ENCODE data around the gene SLC16A9. TPM values are rescaled to one million over a fixed set of nuclear protein-coding genes. Genes with fewer than 3 reads are reported as not detected.

Gene SLC16A9
- total and polyA plus RNA-seq, 4 experiments from 2014 or later = not detected

DNA sequence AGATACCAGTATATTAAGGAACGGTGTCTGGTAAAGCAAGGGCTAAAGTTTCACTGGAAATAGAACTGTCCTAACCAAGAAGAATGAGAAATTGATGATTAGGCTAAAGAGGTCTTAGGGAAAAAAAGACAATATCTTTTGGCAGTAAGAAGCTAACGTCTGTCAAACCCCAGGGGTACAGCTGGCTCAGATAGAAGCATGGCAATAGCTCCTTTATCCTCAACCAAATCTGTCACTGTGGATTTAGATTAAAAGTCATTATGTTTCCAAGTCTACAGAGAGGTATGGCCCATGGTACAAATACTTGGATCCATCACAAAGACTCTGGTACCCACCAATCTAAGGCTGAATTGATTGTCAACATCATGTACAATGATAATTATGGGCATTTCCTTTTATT lies 8.6 kb upstream of the SLC16A9 start:
- CTCF ChIA-PET (ENCODE audit: partially characterized antibody) = no interaction called here
- Histone ChIP-seq H3K9me3 (ENCODE audit: control insufficient read depth in 1 of 2, low read length in 2 of 2) (no peaks in the 10 kb centered on the region), H3K4me1 (ENCODE audit: insufficient read depth, low read length) (no peaks in the 10 kb centered on the region), H3K27ac (ENCODE audit: low read depth, low read length) (no peak overlapping the region), H3K27me3 (ENCODE audit: insufficient read depth, low read length) (no peaks in the 10 kb centered on the region), H3K4me3 (ENCODE audit: low read length in 2 of 2) (no peak overlapping the region), H3K36me3 (ENCODE audit: insufficient read depth, low read length) (no peaks in the 10 kb centered on the region)
- peaks cover 16 to 19% of the 10 kb centered on the region in 2 donors for H3K27me3 Mint-ChIP-seq
- POLR2A ChIA-PET (ENCODE audit: partially characterized antibody) = no interaction called here
- no peaks in the 10 kb centered on the region for H3K4me1 Mint-ChIP-seq
- DNase-seq = no peak
- H3K36me3 Mint-ChIP-seq = no peaks in the 10 kb centered on the region
- peaks cover 0 to 8% (median 5%) of the 10 kb centered on the region in 8 donors for H3K9me3 Mint-ChIP-seq
- no peak overlapping the region for H3K27ac Mint-ChIP-seq
- H3K4me3 Mint-ChIP-seq = no peak overlapping the region
- intact Hi-C loops (cut with micrococcal nuclease) = no loop called here

DNA sequence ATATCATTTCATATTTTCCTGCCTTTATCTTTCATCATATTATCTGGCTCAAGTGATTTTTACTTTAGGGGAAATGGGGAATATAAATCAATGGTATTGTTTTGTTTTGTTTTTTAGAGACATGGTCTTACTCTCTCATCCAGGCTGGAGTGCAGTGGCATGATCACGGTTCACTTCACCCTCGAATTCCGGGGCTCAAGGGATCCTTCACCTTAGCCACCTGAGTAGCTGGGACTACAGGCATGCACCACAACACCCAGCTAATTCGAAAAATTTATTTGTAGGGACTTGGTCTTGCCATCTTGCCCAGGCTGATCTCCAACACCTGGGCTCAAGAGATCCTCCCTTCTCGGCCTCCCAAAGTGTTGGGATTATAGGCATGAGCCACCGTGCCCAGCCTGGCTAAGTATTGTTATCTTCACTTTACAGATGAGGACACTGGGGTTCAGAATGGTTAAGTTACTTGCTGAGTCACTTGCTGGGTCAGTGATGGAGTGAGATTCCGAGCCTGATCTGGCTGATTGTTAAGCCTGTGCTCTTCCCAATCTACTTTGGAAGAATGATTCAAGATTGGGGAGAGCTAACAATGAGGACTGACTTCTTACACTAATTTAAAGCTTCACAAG lies 3.7 kb upstream of the SLC16A9 start:
- H3K36me3 Mint-ChIP-seq = no peaks in the 10 kb centered on the region
- H3K27me3 Mint-ChIP-seq = peaks cover 27 to 44% of the 10 kb centered on the region in 2 donors
- peaks cover 0 to 2% (median 0%) of the 10 kb centered on the region in 8 donors for H3K9me3 Mint-ChIP-seq
- Histone ChIP-seq H3K36me3 (ENCODE audit: insufficient read depth, low read length) (no peaks in the 10 kb centered on the region), H3K4me3 (ENCODE audit: low read length in 2 of 2) (no peak overlapping the region), H3K9me3 (ENCODE audit: control insufficient read depth in 1 of 2, low read length in 2 of 2) (no peaks in the 10 kb centered on the region), H3K4me1 (ENCODE audit: insufficient read depth, low read length) (no peaks in the 10 kb centered on the region), H3K27me3 (ENCODE audit: insufficient read depth, low read length) (peaks cover 3% of the 10 kb centered on the region), H3K27ac (ENCODE audit: low read depth, low read length) (no peak overlapping the region)
- ChIA-PET CTCF (ENCODE audit: partially characterized antibody) (no interaction called here), POLR2A (ENCODE audit: partially characterized antibody) (no interaction called here)
- no peak for DNase-seq
- no peak overlapping the region for H3K27ac Mint-ChIP-seq
- intact Hi-C loops (cut with micrococcal nuclease) = no loop called here
- peaks cover 0 to 4% (median 0%) of the 10 kb centered on the region in 4 donors for H3K4me1 Mint-ChIP-seq
- H3K4me3 Mint-ChIP-seq = no peak overlapping the region

DNA sequence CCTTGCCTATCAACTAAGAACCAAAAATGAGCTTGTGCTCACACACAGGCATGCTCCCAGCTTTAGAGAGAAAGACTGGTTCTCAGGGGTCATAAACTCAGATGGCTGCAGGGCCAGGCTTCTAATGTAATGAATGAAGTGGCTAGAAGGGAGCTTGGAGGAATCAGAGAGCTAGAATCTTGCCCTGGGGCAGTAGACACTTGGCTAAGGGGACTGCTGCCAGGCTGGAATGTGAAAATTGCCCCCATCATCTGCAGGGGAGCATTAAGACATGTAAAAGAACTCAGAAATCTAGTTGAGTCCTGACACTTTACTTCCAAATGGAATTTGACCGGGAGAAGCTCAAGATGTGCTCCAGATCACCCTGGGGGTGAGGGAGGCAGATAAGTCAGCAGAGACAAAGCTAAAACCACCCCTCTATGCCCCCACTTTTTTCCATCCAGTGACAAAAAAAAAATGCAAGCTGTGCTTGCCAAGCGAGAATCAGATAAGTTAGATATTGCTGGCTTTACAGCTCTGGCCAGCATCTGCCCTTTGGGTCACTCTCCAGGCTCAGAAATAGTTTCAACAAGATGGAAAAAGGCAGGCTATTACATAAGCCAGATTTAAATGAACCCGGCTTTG lies 2.3 kb upstream of the SLC16A9 start:
- no peak overlapping the region for H3K4me3 Mint-ChIP-seq
- peaks cover 33 to 49% of the 10 kb centered on the region in 2 donors for H3K27me3 Mint-ChIP-seq
- no peak overlapping the region for H3K27ac Mint-ChIP-seq
- H3K9me3 Mint-ChIP-seq = peaks cover 0 to 1% (median 0%) of the 10 kb centered on the region in 8 donors
- Histone ChIP-seq H3K27ac (ENCODE audit: low read depth, low read length) (no peak overlapping the region), H3K4me1 (ENCODE audit: insufficient read depth, low read length) (no peaks in the 10 kb centered on the region), H3K27me3 (ENCODE audit: insufficient read depth, low read length) (peaks cover 5% of the 10 kb centered on the region), H3K36me3 (ENCODE audit: insufficient read depth, low read length) (no peaks in the 10 kb centered on the region), H3K9me3 (ENCODE audit: control insufficient read depth in 1 of 2, low read length in 2 of 2) (no peaks in the 10 kb centered on the region), H3K4me3 (ENCODE audit: low read length in 2 of 2) (no peak overlapping the region)
- no peak for DNase-seq
- intact Hi-C loops (cut with micrococcal nuclease) = no loop called here
- ChIA-PET CTCF (ENCODE audit: partially characterized antibody) (no interaction called here), POLR2A (ENCODE audit: partially characterized antibody) (no interaction called here)
- peaks cover 0 to 9% (median 0%) of the 10 kb centered on the region in 4 donors for H3K4me1 Mint-ChIP-seq
- H3K36me3 Mint-ChIP-seq = no peaks in the 10 kb centered on the region

DNA sequence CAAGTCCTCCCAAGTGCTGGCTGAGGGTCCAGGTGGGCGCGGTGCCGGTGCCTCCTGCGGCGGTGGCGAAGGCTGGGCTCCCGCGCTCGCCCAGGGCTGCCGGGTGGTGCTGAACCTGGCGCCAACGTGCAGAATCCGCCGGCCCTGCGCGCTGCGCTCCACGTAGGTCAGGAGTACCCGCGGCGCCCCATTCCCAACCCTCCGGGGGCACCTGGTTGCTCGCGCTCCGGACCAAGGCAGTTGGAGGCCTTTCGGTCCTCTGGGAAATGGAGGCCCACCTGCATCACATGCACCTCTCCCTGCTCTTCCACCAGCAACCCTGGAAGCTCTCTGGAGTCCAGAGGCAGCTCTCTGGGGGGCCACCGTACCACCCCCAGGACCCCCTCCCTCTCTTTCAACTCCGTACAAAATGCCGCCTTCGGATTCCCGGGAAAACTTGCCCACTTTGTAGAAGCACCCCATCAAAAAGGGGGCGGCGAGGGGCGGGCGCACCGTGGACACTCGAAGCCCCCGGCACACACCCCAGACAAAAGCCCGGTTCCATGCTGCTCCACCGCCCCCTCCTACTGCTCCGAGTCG lies 745 bp downstream of the SLC16A9 start:
- no peaks in the 10 kb centered on the region for H3K4me1 ChIP-seq (ENCODE audit: insufficient read depth, low read length)
- Mint-ChIP-seq H3K27ac (no peak overlapping the region), H3K27me3 (peaks cover 45 to 49% of the 10 kb centered on the region in 2 donors), H3K4me1 (peaks cover 0 to 9% (median 0%) of the 10 kb centered on the region in 4 donors), H3K4me3 (peak overlapping the region in 3 of 8 donors; percentile 25 to 45 (median 35)), H3K36me3 (no peaks in the 10 kb centered on the region), H3K9me3 (peaks cover 0 to 3% (median 0%) of the 10 kb centered on the region in 8 donors)
- ChIA-PET POLR2A (ENCODE audit: partially characterized antibody) (no interaction called here), CTCF (ENCODE audit: partially characterized antibody) (no interaction called here)
- intact Hi-C loops (cut with micrococcal nuclease) = no loop called here
- no peak overlapping the region for H3K4me3 ChIP-seq (ENCODE audit: low read length in 2 of 2)
- no peak for DNase-seq
- H3K9me3 ChIP-seq (ENCODE audit: control insufficient read depth in 1 of 2, low read length in 2 of 2) = no peaks in the 10 kb centered on the region
- H3K27me3 ChIP-seq (ENCODE audit: insufficient read depth, low read length) = peaks cover 5% of the 10 kb centered on the region
- H3K27ac ChIP-seq (ENCODE audit: low read depth, low read length) = no peak overlapping the region
- no peaks in the 10 kb centered on the region for H3K36me3 ChIP-seq (ENCODE audit: insufficient read depth, low read length)

DNA sequence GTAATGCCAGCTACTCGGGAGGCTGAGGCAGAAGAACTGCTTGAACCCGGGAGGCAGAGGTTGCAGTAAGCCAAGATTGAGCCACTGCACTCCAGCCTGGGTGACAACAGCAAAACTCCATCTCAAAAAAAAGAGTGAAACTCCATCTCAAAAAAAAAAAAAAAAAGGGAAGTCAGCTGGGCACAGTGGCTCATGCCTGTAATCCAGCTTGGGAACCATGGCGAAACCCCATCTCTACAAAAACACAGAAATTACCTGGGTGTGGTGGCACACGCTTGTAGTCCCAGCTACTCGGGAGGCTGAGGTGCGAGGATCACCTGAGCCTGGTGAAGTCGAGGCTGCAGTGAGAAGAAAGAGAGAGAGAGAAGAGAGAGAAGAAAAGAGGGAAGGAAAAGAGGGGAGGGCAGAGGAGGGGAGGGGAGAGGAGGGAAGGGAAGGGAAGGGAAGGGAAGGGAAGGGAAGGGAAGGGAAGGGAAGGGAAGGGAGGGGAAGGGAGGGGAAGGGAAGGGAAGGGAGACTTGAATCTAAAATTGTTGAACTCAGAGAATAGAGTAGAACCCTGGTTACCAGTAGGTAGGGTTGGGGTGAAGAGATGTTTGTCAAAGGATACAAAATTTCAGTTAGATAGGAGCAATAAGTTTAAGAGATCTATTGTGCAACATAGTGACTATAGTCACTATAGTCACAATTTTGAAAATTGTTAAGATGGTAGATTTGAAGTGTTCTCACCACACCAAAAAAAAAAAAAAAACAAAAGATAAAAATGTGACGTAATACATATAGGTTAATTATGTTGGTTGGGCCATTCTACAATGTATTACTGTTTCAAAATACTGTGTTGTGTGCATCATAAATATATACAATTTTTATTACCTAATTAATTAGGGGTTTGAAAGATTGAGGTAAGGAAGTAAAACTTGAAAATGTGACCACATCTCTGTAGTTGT lies 2.5 kb downstream of the SLC16A9 start:
- Mint-ChIP-seq H3K27me3 (peaks cover 40% of the 10 kb centered on the region in 2 donors), H3K4me3 (peak overlapping the region in 1 of 8 donors; percentile 0), H3K4me1 (peaks cover 0 to 9% (median 0%) of the 10 kb centered on the region in 4 donors), H3K9me3 (peaks cover 0 to 3% (median 0%) of the 10 kb centered on the region in 8 donors), H3K36me3 (no peaks in the 10 kb centered on the region), H3K27ac (no peak overlapping the region)
- Histone ChIP-seq H3K36me3 (ENCODE audit: insufficient read depth, low read length) (no peaks in the 10 kb centered on the region), H3K9me3 (ENCODE audit: control insufficient read depth in 1 of 2, low read length in 2 of 2) (no peaks in the 10 kb centered on the region), H3K27me3 (ENCODE audit: insufficient read depth, low read length) (peaks cover 5% of the 10 kb centered on the region), H3K27ac (ENCODE audit: low read depth, low read length) (no peak overlapping the region), H3K4me1 (ENCODE audit: insufficient read depth, low read length) (no peaks in the 10 kb centered on the region), H3K4me3 (ENCODE audit: low read length in 2 of 2) (no peak overlapping the region)
- ChIA-PET POLR2A (ENCODE audit: partially characterized antibody) (no interaction called here), CTCF (ENCODE audit: partially characterized antibody) (no interaction called here)
- DNase-seq = no peak
- intact Hi-C loops (cut with micrococcal nuclease) = no loop called here

DNA sequence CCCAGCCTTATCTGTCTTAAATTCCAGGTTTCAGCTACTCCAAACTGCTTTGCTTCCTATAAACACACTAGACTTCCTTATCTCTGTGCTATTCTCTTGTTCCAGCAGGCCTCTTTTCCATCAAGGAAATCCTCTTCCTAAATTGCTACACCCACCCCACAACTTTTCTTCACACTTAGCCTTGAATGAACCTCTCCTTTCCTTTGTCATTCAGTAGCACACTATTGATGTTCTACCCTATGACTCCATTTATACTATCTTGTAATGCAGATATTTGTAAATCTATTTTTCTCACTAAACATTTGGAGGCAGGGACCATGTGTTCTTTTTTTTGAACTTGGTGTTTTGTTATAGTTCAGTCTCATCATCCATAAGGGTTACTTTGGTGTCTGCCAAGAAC lies 3.7 kb downstream of the SLC16A9 start:
- H3K36me3 Mint-ChIP-seq = no peaks in the 10 kb centered on the region
- H3K4me3 ChIP-seq (ENCODE audit: low read length in 2 of 2) = no peak overlapping the region
- H3K36me3 ChIP-seq (ENCODE audit: insufficient read depth, low read length) = no peaks in the 10 kb centered on the region
- POLR2A ChIA-PET (ENCODE audit: partially characterized antibody) = no interaction called here
- no peaks in the 10 kb centered on the region for H3K4me1 ChIP-seq (ENCODE audit: insufficient read depth, low read length)
- peaks cover 0 to 3% (median 0%) of the 10 kb centered on the region in 8 donors for H3K9me3 Mint-ChIP-seq
- intact Hi-C loops (cut with micrococcal nuclease) = no loop called here
- no peak overlapping the region for H3K27ac Mint-ChIP-seq
- H3K27ac ChIP-seq (ENCODE audit: low read depth, low read length) = no peak overlapping the region
- no peak overlapping the region for H3K4me3 Mint-ChIP-seq
- no peaks in the 10 kb centered on the region for H3K9me3 ChIP-seq (ENCODE audit: control insufficient read depth in 1 of 2, low read length in 2 of 2)
- CTCF ChIA-PET (ENCODE audit: partially characterized antibody) = no interaction called here
- no peak for DNase-seq
- peaks cover 5% of the 10 kb centered on the region for H3K27me3 ChIP-seq (ENCODE audit: insufficient read depth, low read length)
- peaks cover 34 to 38% of the 10 kb centered on the region in 2 donors for H3K27me3 Mint-ChIP-seq
- H3K4me1 Mint-ChIP-seq = peaks cover 0 to 9% (median 0%) of the 10 kb centered on the region in 4 donors

DNA sequence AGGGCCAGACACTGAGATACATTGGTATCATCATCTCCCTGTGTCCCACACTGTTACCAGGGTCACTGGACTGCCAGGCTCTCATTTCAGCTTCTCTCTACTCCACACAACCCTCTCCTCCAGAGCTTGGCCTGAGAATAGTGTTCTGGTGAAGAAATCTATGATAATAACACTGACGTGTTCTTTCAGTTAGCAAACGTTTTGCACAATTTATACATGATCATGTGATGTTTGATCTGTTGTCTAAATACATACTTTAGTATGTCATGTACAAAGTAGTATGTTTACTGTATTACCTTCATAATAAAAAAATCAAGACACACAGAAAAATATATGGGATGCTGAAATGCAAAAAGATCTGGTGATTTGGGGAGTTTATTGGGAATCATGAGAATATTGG lies 5.0 kb downstream of the SLC16A9 start:
- CTCF ChIA-PET (ENCODE audit: partially characterized antibody) = no interaction called here
- H3K36me3 Mint-ChIP-seq = no peaks in the 10 kb centered on the region
- peaks cover 0 to 6% (median 0%) of the 10 kb centered on the region in 4 donors for H3K4me1 Mint-ChIP-seq
- Histone ChIP-seq H3K4me1 (ENCODE audit: insufficient read depth, low read length) (no peaks in the 10 kb centered on the region), H3K4me3 (ENCODE audit: low read length in 2 of 2) (no peak overlapping the region), H3K9me3 (ENCODE audit: control insufficient read depth in 1 of 2, low read length in 2 of 2) (no peaks in the 10 kb centered on the region), H3K36me3 (ENCODE audit: insufficient read depth, low read length) (no peaks in the 10 kb centered on the region), H3K27me3 (ENCODE audit: insufficient read depth, low read length) (peaks cover 5% of the 10 kb centered on the region), H3K27ac (ENCODE audit: low read depth, low read length) (no peak overlapping the region)
- H3K9me3 Mint-ChIP-seq = peaks cover 0 to 3% (median 0%) of the 10 kb centered on the region in 8 donors
- no peak overlapping the region for H3K27ac Mint-ChIP-seq
- peaks cover 32 to 35% of the 10 kb centered on the region in 2 donors for H3K27me3 Mint-ChIP-seq
- no peak overlapping the region for H3K4me3 Mint-ChIP-seq
- no peak for DNase-seq
- POLR2A ChIA-PET (ENCODE audit: partially characterized antibody) = no interaction called here
- intact Hi-C loops (cut with micrococcal nuclease) = no loop called here
